GM19468 (cell line): ENCODE results near the gene ABCA2.

ENCODE experiments used
- ATAC-seq: cut with Tn5 transposase; IDR thresholded peaks from one replicate; pipeline ENCODE4 v1.9.1; 2021; ENCODE audit warnings: mild to moderate bottlenecking, moderate library complexity, moderate number of reproducible peaks; ENCODE audit not compliant: unreplicated experiment; ENCODE audit errors: extremely low read depth

Gene ABCA2

GRCh38 chr9:136983656-136984314, 44.3 kb downstream of the ABCA2 start:
- ATAC-seq, result no peak

- ATAC-seq, result no peak
Observed at GRCh38 chr9:136983167-136983566, 44.9 kb downstream of the ABCA2 start.

GRCh38 chr9:136982232-136983051, 45.6 kb downstream of the ABCA2 start, which contains the start of gene LCNL1:
LCNL1 (plus strand) TSS chr9:136982993; CDS start chr9:136983587, 594 bp downstream.
- ATAC-seq, result no peak

GRCh38 chr9:136981588-136982231, 46.3 kb downstream of the ABCA2 start:
- no peak for ATAC-seq

GRCh38 chr9:136980669-136981478, 47.2 kb downstream of the ABCA2 start:
- ATAC-seq, result no peak

- ATAC-seq, result no peak
Observed at GRCh38 chr9:136979769-136980587, 48.1 kb downstream of the ABCA2 start.

GRCh38 chr9:136978865-136979544, 49.0 kb downstream of the ABCA2 start:
- no peak for ATAC-seq

- ATAC-seq, result no peak
Observed at GRCh38 chr9:136978073-136978864, 49.8 kb downstream of the ABCA2 start.

GRCh38 chr9:136977649-136978072, 50.4 kb downstream of the ABCA2 start:
- no peak for ATAC-seq

- ATAC-seq, result no peak
Observed at GRCh38 chr9:136977223-136977622, 50.8 kb downstream of the ABCA2 start, which contains the start of gene PTGDS. PTGDS (plus strand) TSS chr9:136977504; CDS start chr9:136977579, 75 bp downstream.

- ATAC-seq, result no peak
Observed at GRCh38 chr9:136975644-136976043, 52.4 kb downstream of the ABCA2 start.

- ATAC-seq, result no peak
Observed at GRCh38 chr9:136974817-136975535, 53.1 kb downstream of the ABCA2 start.

- ATAC-seq, result no peak
Observed at GRCh38 chr9:136973618-136974617, 54.1 kb downstream of the ABCA2 start.

GRCh38 chr9:136972743-136973142, 55.3 kb downstream of the ABCA2 start:
- ATAC-seq, result no peak

GRCh38 chr9:136972335-136972734, 55.7 kb downstream of the ABCA2 start:
- ATAC-seq, result no peak

GRCh38 chr9:136971746-136972145, 56.3 kb downstream of the ABCA2 start:
- ATAC-seq, result no peak
